Endometrial microvascular endothelial cells (primary cell): Measurements from ENCODE around the gene MAP3K12. TPM values are rescaled to one million over a fixed set of nuclear protein-coding genes. Genes with fewer than 3 reads are reported as not detected.
"Not testable (repeated sequence)": the region's sequence is repeated elsewhere in the genome, so short reads cannot be mapped to it uniquely, and the experiment has no call there.

Experiments used
- in situ Hi-C: cut with HindIII; loops from 2 replicates; pipeline ENCODE4 v1.10.0; 2017; ENCODE audit warnings: low sequenced_read_pairs, low pct_unique_long_range_greater_than_20kb; ENCODE audit errors: inconsistent ontology term
- total RNA-seq: library from RNA; depleted of rRNA; stranded (reverse); fragments of >200 nt; gene quantifications from one replicate; pipeline ENCODE4 v1.2.3, GENCODE V29; 2015; ENCODE audit errors: inconsistent ontology term

Gene MAP3K12
- total RNA-seq, 1 donor from 2014 or later, result 11.8 TPM

DNA sequence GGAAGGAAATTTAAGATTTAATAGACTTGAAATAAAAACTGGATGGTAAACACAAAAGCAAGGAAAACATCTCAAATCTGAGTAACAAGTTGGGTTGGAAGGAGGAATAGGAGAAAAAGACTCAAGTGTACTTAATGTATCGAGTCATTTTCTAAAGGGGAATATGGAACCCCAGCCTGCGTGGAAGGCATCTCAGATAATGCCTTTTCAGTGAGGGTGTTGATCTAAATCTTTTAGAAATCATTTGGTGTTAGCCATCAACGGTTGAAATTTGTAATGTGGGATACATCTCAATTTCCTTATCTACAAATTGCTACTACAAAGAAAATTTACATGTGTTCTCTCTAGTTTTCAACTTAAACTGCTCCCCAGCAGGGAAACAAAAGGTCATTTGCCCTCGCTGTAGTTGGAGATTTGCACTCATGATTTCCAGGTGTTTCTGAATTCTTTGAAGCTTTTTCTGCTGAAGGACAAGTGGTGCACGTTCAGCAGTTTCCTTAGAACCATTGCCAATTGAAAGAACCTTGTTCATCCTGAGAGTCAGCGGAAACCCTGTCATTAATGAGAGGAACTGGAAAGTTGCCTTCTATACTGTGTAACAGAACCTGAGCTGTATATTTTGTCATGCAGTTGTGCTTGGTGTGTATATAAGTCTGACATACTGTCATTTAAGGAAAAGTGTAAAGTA lies 45.2 kb downstream of the MAP3K12 start:
- in situ Hi-C loops, result no loop called here

DNA sequence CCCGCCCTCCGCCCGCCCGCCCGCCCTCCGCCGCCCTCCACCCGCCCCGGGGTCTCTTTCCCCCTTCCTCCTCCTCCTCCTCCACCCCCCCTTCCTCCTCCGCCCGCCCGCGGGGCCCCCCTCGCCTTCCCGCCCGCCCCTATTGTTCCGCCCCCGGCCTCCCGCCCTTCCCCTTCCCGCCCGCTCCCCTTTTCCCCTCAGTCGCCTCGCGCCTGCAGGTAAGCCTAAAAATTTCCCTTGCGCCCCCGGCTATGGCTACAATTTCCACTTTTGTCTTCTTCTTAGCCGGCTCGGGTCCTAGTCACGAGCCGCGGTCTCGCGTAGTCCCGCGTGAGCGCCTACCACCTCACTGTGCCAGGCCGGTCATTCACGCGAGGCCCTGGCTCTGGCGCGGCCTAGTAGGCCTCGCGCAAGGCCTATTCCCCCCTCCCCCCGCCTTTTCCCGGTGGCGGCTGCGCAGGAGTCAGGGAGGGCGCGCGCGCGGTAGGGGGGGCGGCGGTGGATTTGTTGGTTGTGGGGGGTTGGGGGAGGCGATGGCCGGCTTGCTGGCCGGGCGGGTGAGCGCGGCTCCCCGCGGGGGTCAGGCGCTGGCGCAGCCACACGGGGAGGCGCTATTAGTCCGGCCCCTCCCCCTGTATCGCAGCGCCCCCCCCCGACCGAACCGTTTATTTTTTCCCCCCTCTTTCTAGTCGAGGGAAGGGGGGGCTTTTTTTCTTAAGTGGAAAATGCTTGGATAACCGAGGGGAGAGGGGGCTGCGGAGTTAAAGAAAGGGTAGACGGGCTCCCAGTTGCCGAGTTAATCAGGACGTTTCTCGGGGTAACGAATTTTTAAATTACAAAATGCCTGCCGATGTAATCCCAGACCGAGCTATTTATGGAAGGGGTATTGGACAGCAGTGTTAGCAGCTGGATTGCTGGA lies 46.8 kb downstream of the MAP3K12 start:
- in situ Hi-C loops, result no loop called here

DNA sequence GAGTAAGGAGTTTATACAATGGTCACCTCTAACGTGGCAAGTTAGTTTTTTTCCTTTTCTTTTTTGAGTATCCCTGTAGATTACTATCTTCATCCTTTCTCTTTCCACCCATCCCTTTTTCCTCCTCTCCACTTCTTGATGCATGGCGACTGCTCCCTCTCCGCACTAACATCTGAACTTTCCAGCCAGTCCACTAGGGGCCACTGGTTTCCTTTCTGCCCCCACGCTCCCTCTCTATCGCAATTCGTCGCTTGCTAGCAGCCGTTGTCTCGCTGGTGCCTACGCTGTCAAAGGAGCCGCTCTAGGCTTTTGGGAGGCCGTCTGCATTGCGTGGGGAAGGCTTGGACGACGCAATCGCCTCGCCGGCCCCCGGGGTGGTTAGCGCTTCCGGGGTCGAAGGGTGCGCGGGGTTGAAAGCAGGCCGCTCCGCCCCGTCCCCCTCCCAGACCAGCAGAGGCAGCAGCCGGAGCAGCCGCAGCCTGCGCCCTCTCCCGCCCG lies 47.5 kb downstream of the MAP3K12 start, which contains the start of gene PCBP2:
Gene PCBP2 (plus strand): TSS at position 442 of the 498 bp plus-strand sequence. CDS start 2,699 bp downstream, outside the sequence.
- in situ Hi-C loops, result no loop called here

GRCh38 chr12:53450936-53451335 lies 48.3 kb downstream of the MAP3K12 start:
- in situ Hi-C loops, result no loop called here

DNA sequence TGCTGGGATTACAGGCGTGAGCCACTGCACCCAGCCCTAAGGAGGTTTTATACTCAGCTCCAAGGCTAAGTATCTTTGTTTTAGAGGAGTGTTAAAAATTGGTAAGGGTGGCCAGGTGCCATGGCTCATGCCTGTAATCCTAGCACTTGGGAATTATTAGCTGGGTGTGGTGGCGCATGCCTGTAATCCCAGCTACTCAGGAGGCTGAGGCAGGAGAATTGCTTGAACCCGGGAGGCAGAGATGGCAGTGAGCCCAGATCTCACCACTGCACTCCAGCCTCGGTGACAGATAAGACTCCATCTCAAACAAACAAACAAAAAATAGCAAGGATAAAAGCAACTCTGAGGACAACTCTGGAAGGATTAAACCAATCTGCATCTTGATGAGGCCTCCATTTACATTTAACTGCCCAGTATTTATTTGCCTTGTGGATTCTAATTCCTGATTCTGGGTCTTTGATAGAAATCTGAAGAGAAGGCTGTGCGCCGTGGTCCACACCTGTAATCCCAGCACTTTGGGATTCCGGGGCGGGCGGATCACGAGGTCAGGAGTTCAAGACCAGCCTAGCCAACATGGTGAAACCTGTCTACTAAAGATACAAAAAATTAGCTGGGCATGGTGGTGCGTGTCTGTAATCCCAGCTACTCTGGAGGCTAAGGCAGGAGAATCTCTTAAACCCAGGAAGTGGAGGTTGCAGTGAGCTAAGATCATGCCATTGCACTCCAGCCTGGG lies 54.5 kb downstream of the MAP3K12 start:
- in situ Hi-C loops, result not testable (repeated sequence)

- in situ Hi-C loops, result no loop called here
Observed at GRCh38 chr12:53443955-53444354, 55.3 kb downstream of the MAP3K12 start.

GRCh38 chr12:53441040-53441833 lies 58.0 kb downstream of the MAP3K12 start, which contains the start of gene PRR13:
TSS of gene PRR13 (plus strand) at chr12:53441734. CDS start at chr12:53442715, 981 bp downstream.
- in situ Hi-C loops, result no loop called here

- in situ Hi-C loops, result not testable (repeated sequence)
Observed at GRCh38 chr12:53439582-53439981, 59.7 kb downstream of the MAP3K12 start.

DNA sequence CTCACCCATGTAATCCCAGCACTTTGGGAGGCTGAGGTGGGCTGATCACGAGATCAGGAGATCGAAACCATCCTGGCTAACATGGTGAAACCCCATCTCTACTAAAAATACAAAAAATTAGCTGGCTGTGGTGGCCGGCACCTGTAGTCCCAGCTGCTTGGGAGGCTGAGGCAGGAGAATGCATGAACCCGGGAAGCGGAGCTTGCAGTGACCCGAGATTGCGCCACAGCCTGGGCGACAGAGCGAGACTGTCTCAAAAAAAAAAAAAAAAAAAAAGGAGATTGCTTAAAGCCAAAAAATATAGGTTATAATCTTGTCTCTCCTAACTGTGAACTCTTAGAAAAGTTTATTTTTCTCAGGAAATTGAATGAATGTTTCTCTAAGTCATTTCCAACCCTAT lies 63.9 kb downstream of the MAP3K12 start:
- in situ Hi-C loops, result not testable (repeated sequence)

- in situ Hi-C loops, result no loop called here
Observed at GRCh38 chr12:53431187-53431586, 68.1 kb downstream of the MAP3K12 start.

- in situ Hi-C loops, result no loop called here
Observed at GRCh38 chr12:53430116-53430515, 69.1 kb downstream of the MAP3K12 start.

Other genes with a start within 250 kb of the MAP3K12 start
- gene ESPL1, start 231.2 kb downstream of the MAP3K12 start, total RNA-seq, result 31.9 TPM
- gene PFDN5, start 203.9 kb downstream of the MAP3K12 start, total RNA-seq, result 419 TPM
- gene MYG1, start 199.8 kb downstream of the MAP3K12 start, total RNA-seq, result 55.1 TPM
- 93.8 TPM for gene AAAS, start 177.8 kb downstream of the MAP3K12 start, total RNA-seq
- gene SP7, start 163.1 kb downstream of the MAP3K12 start, total RNA-seq, result not detected
- 34.6 TPM for gene SP1, start 119.3 kb downstream of the MAP3K12 start, total RNA-seq
- gene AMHR2, start 75.6 kb downstream of the MAP3K12 start, total RNA-seq, result not detected
- gene PRR13, start 57.7 kb downstream of the MAP3K12 start, total RNA-seq, result 91.8 TPM
- 407 TPM for gene PCBP2, start 47.4 kb downstream of the MAP3K12 start, total RNA-seq
- gene TARBP2, start 1.8 kb upstream of the MAP3K12 start, total RNA-seq, result 43.3 TPM
- gene NPFF, start 8.0 kb upstream of the MAP3K12 start, total RNA-seq, result not detected
- 39.3 TPM for gene ATF7, start 126.9 kb upstream of the MAP3K12 start, total RNA-seq
- gene ATP5MC2, start 176.6 kb upstream of the MAP3K12 start, total RNA-seq, result 587 TPM
- gene CALCOCO1, start 228.0 kb upstream of the MAP3K12 start, total RNA-seq, result 38.3 TPM